Endodermal cell (in vitro differentiated cells): ENCODE measurements around the gene MAPK7. TPM values are rescaled to one million over a fixed set of nuclear protein-coding genes. Genes with fewer than 3 reads are reported as not detected.
A peak's percentile ranks its signal among the peaks of the same experiment; 100 is the strongest.

ENCODE experiments used
- DNase-seq: peaks from one replicate; pipeline ENCODE4 v3.0.0-alpha.2; 2017
- H3K27ac ChIP-seq: 2 replicates; pipeline ENCODE4 v1.5.1; 2013; ENCODE audit warnings: mild to moderate bottlenecking, low read depth, low read length, moderate library complexity
- H3K27me3 ChIP-seq: 2 replicates; pipeline ENCODE4 v1.6.1; 2013; ENCODE audit warnings: mild to moderate bottlenecking, low read length, moderate library complexity; ENCODE audit not compliant: insufficient read depth, control insufficient read depth, poor library complexity, severe bottlenecking
- H3K36me3 ChIP-seq: 2 replicates; pipeline ENCODE4 v1.7.0; 2013; ENCODE audit warnings: mild to moderate bottlenecking, low read length, moderate library complexity; ENCODE audit not compliant: control insufficient read depth, insufficient read depth
- H3K4me1 ChIP-seq: one replicate; pipeline ENCODE4 v1.7.0; 2013; ENCODE audit warnings: low read length; ENCODE audit not compliant: control insufficient read depth, insufficient read depth
- H3K4me3 ChIP-seq: 2 replicates; pipeline ENCODE4 v1.5.1; 2013; ENCODE audit warnings: mild to moderate bottlenecking, low read length, moderate library complexity
- H3K9ac ChIP-seq: 2 replicates; pipeline ENCODE4 v1.6.1; 2013; ENCODE audit warnings: mild to moderate bottlenecking, low read length, moderate library complexity; ENCODE audit not compliant: poor library complexity, severe bottlenecking; ENCODE audit errors: extremely low read depth
- H3K9me3 ChIP-seq: 2 replicates; pipeline ENCODE4 v1.6.1; 2013; ENCODE audit warnings: mild to moderate bottlenecking, low read length, moderate library complexity; ENCODE audit not compliant: control insufficient read depth
- H3K27ac Mint-ChIP-seq: 2 replicates; pipeline ENCODE4 v1.8.0; 2020; ENCODE audit warnings: mixed read lengths
- H3K27me3 Mint-ChIP-seq: 2 replicates; pipeline ENCODE4 v1.8.0; 2021; ENCODE audit warnings: mild to moderate bottlenecking, mixed read lengths; ENCODE audit not compliant: insufficient read depth
- H3K36me3 Mint-ChIP-seq: 2 replicates; pipeline ENCODE4 v1.8.0; 2020; ENCODE audit warnings: low read depth, mixed read lengths
- H3K4me1 Mint-ChIP-seq: 2 replicates; pipeline ENCODE4 v1.8.0; 2020; ENCODE audit warnings: mixed read lengths
- H3K4me3 Mint-ChIP-seq: 2 replicates; pipeline ENCODE4 v1.8.0; 2020; ENCODE audit warnings: mild to moderate bottlenecking, moderate library complexity, mixed read lengths
- H3K9me3 Mint-ChIP-seq: 2 replicates; pipeline ENCODE4 v1.8.0; 2020; ENCODE audit warnings: mild to moderate bottlenecking, mixed read lengths
- WGBS, 2 experiments: methylation state at CpG; one replicate each; pipeline versions ENCODE4 v1.1.5 to v1.1.7; 2013; ENCODE audit warnings: missing lambda C conversion rate in 2 of 2, mixed read lengths in 1 of 2; ENCODE audit not compliant: insufficient coverage in 1 of 2, insufficient read length in 1 of 2; 5-methylcytosine and 5-hydroxymethylcytosine counted together
- total RNA-seq, 2 donors: library from RNA; stranded (reverse); fragmentation: NEBNext Ultra II Directional in 1 of 2; extraction: Animal tissue kit (Norgen Biotek cat#: 25700) in 1 of 2; gene quantifications; 2 replicates in 1 of 2; 3 replicates in 1 of 2; pipeline ENCODE4 v1.2.1, GENCODE V29; 2021
- TF ChIP-seq, protein P1 (sequence below): fragments of 200-600 bp; sonication (generic); conservative IDR thresholded peaks from 2 replicates; pipeline ENCODE4 v1.5.0; 2021; ENCODE audit warnings: antibody characterized with exemption, mild to moderate bottlenecking

Gene MAPK7
- total RNA-seq, 2 donors from 2014 or later, result 33.3 to 53.4 TPM

GRCh38 chr17:19386974-19387920 is 8.9 kb downstream of the MAPK7 start, which contains the start of gene MFAP4:
Gene MFAP4, minus strand, starts transcription at chr17:19387190. Its CDS starts 35 bp downstream, at chr17:19387155.
- TF ChIP-seq, protein P1, sequence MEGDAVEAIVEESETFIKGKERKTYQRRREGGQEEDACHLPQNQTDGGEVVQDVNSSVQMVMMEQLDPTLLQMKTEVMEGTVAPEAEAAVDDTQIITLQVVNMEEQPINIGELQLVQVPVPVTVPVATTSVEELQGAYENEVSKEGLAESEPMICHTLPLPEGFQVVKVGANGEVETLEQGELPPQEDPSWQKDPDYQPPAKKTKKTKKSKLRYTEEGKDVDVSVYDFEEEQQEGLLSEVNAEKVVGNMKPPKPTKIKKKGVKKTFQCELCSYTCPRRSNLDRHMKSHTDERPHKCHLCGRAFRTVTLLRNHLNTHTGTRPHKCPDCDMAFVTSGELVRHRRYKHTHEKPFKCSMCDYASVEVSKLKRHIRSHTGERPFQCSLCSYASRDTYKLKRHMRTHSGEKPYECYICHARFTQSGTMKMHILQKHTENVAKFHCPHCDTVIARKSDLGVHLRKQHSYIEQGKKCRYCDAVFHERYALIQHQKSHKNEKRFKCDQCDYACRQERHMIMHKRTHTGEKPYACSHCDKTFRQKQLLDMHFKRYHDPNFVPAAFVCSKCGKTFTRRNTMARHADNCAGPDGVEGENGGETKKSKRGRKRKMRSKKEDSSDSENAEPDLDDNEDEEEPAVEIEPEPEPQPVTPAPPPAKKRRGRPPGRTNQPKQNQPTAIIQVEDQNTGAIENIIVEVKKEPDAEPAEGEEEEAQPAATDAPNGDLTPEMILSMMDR, result no peak
- DNase-seq, result peak; percentile 89
- Histone ChIP-seq H3K4me1 (peaks cover 7% of the 10 kb centered on the region), H3K9ac (peak within 1 kb of the TSS; percentile 11), H3K4me3 (no peak within 1 kb of the TSS), H3K27me3 (no peaks in the 10 kb centered on the region), H3K9me3 (no peaks in the 10 kb centered on the region), H3K27ac (peak within 1 kb of the TSS; percentile 92), H3K36me3 (peaks cover 33% of the 10 kb centered on the region)
- Mint-ChIP-seq H3K27ac (peak within 1 kb of the TSS; percentile 86), H3K4me1 (peaks cover 46% of the 10 kb centered on the region), H3K27me3 (peaks cover under 1% of the 10 kb centered on the region), H3K9me3 (no peaks in the 10 kb centered on the region), H3K36me3 (peaks cover 28% of the 10 kb centered on the region), H3K4me3 (peak within 1 kb of the TSS; percentile 32)
- WGBS, 2 experiments, result 20 to 22% methylated on average over 4 to 18 of the region's 22 CpGs

DNA sequence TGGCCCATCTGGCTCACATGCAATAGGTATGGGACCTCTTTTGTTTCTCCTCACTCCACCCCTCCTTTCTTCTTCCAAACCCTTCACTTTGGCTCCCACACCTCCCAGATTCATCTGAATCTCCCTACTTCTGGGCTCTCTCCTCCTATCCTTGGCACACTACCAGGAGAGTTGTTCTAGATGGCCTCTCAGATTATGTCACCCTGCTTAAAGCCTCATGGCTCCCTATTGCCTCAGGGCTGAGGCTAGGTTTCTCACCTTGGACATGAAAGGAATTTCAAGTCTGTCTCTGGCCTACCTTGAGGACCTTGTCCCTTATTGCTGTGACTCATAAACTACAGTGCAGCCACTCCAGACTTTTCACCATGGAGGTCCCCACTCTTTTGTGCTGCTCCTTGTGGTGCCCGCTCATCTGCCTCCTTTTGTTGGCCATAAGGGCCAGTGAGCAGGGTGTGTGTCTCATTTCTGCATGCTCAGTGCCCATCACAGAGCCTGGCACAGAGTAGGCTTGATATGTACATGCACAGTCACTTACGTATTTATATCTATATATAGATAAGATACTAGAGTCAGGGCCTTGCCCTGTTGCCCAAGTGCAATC is 9.7 kb downstream of the MAPK7 start:
- Mint-ChIP-seq H3K9me3 (no peaks in the 10 kb centered on the region), H3K27me3 (peaks cover 2% of the 10 kb centered on the region), H3K4me3 (peak overlapping the region; percentile 32), H3K4me1 (peaks cover 51% of the 10 kb centered on the region), H3K36me3 (peaks cover 22% of the 10 kb centered on the region), H3K27ac (peak overlapping the region; percentile 76)
- WGBS, 2 experiments, result 83 to 90% methylated on average over 1 of the region's 2 CpGs
- no peak for DNase-seq
- Histone ChIP-seq H3K9me3 (no peaks in the 10 kb centered on the region), H3K4me1 (peaks cover 1% of the 10 kb centered on the region), H3K27ac (peak overlapping the region; percentile 92), H3K36me3 (peaks cover 25% of the 10 kb centered on the region), H3K9ac (no peak overlapping the region), H3K4me3 (no peak overlapping the region), H3K27me3 (no peaks in the 10 kb centered on the region)
- TF ChIP-seq, protein P1, result no peak

- Histone ChIP-seq H3K27me3 (no peaks in the 10 kb centered on the region), H3K4me3 (no peak overlapping the region), H3K36me3 (peaks cover 15% of the 10 kb centered on the region), H3K9ac (no peak overlapping the region), H3K27ac (no peak overlapping the region), H3K4me1 (no peaks in the 10 kb centered on the region), H3K9me3 (no peaks in the 10 kb centered on the region)
- Mint-ChIP-seq H3K27ac (no peak overlapping the region), H3K27me3 (peaks cover 2% of the 10 kb centered on the region), H3K4me1 (peaks cover 53% of the 10 kb centered on the region), H3K36me3 (peaks cover 15% of the 10 kb centered on the region), H3K4me3 (no peak overlapping the region), H3K9me3 (no peaks in the 10 kb centered on the region)
- WGBS, 2 experiments, result 91 to 100% methylated on average over 2 to 5 of the region's 5 CpGs
- no peak for DNase-seq
- TF ChIP-seq, protein P1, result no peak
Measured at GRCh38 chr17:19388791-19389785, 10.8 kb downstream of the MAPK7 start.
